Astrocyte (in vitro differentiated cells and primary cell): ENCODE results near the gene KDM4B. TPM values are rescaled to one million over a fixed set of nuclear protein-coding genes. Genes with fewer than 3 reads are reported as not detected.

ENCODE experiments used
- DNase-seq: peaks from one replicate; pipeline ENCODE4 v3.0.0-alpha.2; 2010; ENCODE audit warnings: low read depth
- FAIRE-seq: peaks from 2 replicates; lab custom pipeline; 2011; peaks lifted over from hg19 to GRCh38; lab: Jason Lieb, UNC
- H2AFZ ChIP-seq: 2 replicates; pipeline ENCODE4 v1.6.0; 2012; ENCODE audit warnings: low read depth, low read length, inconsistent platforms
- H3K27ac ChIP-seq: 2 replicates; pipeline ENCODE4 v1.5.1; 2011; ENCODE audit warnings: low read depth, low read length, inconsistent platforms
- H3K27me3 ChIP-seq: 2 replicates; pipeline ENCODE4 v1.6.0; 2011; ENCODE audit warnings: low read length, inconsistent platforms; ENCODE audit not compliant: insufficient read depth
- H3K36me3 ChIP-seq: 2 replicates; pipeline ENCODE4 v1.5.1; 2011; ENCODE audit warnings: low read length, inconsistent platforms; ENCODE audit not compliant: insufficient read depth
- H3K4me1 ChIP-seq: 2 replicates; pipeline ENCODE4 v1.5.1; 2011; ENCODE audit warnings: low read length, inconsistent platforms; ENCODE audit not compliant: insufficient read depth
- H3K4me2 ChIP-seq: 2 replicates; pipeline ENCODE4 v1.6.0; 2012; ENCODE audit warnings: low read length, inconsistent platforms
- H3K4me3 ChIP-seq: 2 replicates; pipeline ENCODE4 v1.5.1; 2011; ENCODE audit warnings: low read depth, mild to moderate bottlenecking, low read length, inconsistent platforms; ENCODE audit not compliant: insufficient read depth
- H3K79me2 ChIP-seq: 2 replicates; pipeline ENCODE4 v1.6.0; 2012; ENCODE audit warnings: mild to moderate bottlenecking, low read length, inconsistent platforms; ENCODE audit not compliant: insufficient read depth
- H3K9ac ChIP-seq: 2 replicates; pipeline ENCODE4 v1.6.0; 2012; ENCODE audit warnings: mild to moderate bottlenecking, low read length, inconsistent platforms
- H3K9me3 ChIP-seq: 2 replicates; pipeline ENCODE4 v1.5.1; 2012; ENCODE audit warnings: low read depth, mild to moderate bottlenecking, low read length, inconsistent platforms; ENCODE audit not compliant: insufficient read depth
- H4K20me1 ChIP-seq: 2 replicates; pipeline ENCODE4 v1.6.0; 2012; ENCODE audit warnings: low read length, inconsistent platforms; ENCODE audit not compliant: insufficient read depth
- H3K27ac Mint-ChIP-seq: one replicate; pipeline ENCODE4 v1.8.0; 2021; ENCODE audit warnings: mild to moderate bottlenecking, mixed read lengths; ENCODE audit not compliant: unreplicated experiment
- H3K27me3 Mint-ChIP-seq: one replicate; pipeline ENCODE4 v1.8.0; 2021; ENCODE audit warnings: low read depth, mixed read lengths; ENCODE audit not compliant: unreplicated experiment
- H3K36me3 Mint-ChIP-seq: one replicate; pipeline ENCODE4 v1.8.0; 2021; ENCODE audit warnings: low read depth, mixed read lengths; ENCODE audit not compliant: unreplicated experiment
- H3K4me1 Mint-ChIP-seq: one replicate; pipeline ENCODE4 v1.8.0; 2021; ENCODE audit warnings: low read depth, mixed read lengths; ENCODE audit not compliant: unreplicated experiment
- H3K4me3 Mint-ChIP-seq: one replicate; pipeline ENCODE4 v1.8.0; 2021; ENCODE audit warnings: mild to moderate bottlenecking, moderate library complexity, mixed read lengths; ENCODE audit not compliant: unreplicated experiment
- H3K9me3 Mint-ChIP-seq: one replicate; pipeline ENCODE4 v1.8.0; 2021; ENCODE audit warnings: mild to moderate bottlenecking, mixed read lengths; ENCODE audit not compliant: unreplicated experiment
- CTCF ChIP-seq: IDR thresholded peaks from 2 replicates; pipeline ENCODE4 v1.5.1; 2011; ENCODE audit warnings: low read depth, mild to moderate bottlenecking, inconsistent platforms, low read length, moderate library complexity; ENCODE audit not compliant: insufficient read depth
- EZH2 ChIP-seq: IDR thresholded peaks from 2 replicates; pipeline ENCODE4 v1.6.1; 2012; ENCODE audit warnings: mild to moderate bottlenecking, low read length, inconsistent platforms; ENCODE audit not compliant: insufficient read depth
- total RNA-seq: library from RNA; stranded (reverse); gene quantifications from 2 replicates; pipeline ENCODE4 v1.2.1, GENCODE V29; 2021

KDM4B gene
- total RNA-seq, 1 donor from 2014 or later, result 55.2 TPM

DNA sequence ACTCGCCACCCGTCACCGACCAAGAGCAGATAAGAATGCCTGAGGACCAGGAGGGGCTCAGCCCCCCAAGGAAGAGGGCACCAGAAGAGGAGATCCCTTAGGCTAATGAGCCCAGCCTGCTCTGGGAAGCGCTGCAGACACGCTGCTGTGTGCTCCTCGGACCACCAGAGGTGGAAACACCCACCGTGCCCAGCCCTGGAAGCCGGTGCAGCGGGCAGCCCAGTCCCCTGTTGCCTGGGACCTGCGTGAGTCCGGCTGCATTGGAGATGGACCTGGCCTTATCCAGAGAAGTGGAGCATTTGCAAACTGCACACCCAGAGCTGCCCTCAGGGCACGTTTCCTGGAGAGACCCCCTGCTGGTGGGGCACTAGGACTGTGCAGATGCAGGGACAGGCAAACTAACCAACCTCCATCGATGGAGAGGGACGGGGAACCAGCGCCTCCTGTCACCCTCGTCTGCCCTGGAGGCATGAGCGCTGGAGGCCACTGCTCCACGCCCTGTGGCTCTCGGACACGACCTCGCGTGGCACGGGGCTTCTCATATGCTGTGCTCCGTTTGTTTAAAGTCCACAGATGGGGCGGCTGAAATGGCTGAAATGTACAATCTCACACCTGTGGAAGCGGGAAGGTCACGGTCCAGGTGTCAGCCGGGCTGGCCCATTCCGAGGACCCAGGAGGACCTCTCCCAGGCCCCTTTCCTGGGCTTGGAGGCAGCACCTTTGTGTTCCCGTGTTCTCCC is 153.9 kb downstream of the KDM4B start:
- DNase-seq (no peak), FAIRE-seq (no peak)
- Mint-ChIP-seq H3K4me3 (no peak overlapping the region), H3K36me3 (peaks cover 9% of the 10 kb centered on the region), H3K4me1 (no peaks in the 10 kb centered on the region), H3K27me3 (no peaks in the 10 kb centered on the region), H3K9me3 (no peaks in the 10 kb centered on the region), H3K27ac (peak overlapping the region; percentile 48)
- Histone ChIP-seq H3K79me2 (no peaks in the 10 kb centered on the region), H3K36me3 (no peaks in the 10 kb centered on the region), H3K9me3 (no peaks in the 10 kb centered on the region), H3K27ac (no peak overlapping the region), H3K9ac (no peak overlapping the region), H3K4me3 (no peak overlapping the region), H4K20me1 (peaks cover 10% of the 10 kb centered on the region), H3K4me2 (no peak overlapping the region), H2AFZ (no peak overlapping the region), H3K27me3 (no peaks in the 10 kb centered on the region), H3K4me1 (peaks cover 10% of the 10 kb centered on the region)
- TF ChIP-seq EZH2 (no peak), CTCF (no peak)

- no peak overlapping the region for H3K9ac ChIP-seq
- H3K36me3 ChIP-seq, result no peaks in the 10 kb centered on the region
- H3K27ac ChIP-seq, result no peak overlapping the region
- Mint-ChIP-seq H3K36me3 (peaks cover 9% of the 10 kb centered on the region), H3K27ac (no peak overlapping the region), H3K27me3 (no peaks in the 10 kb centered on the region), H3K4me3 (no peak overlapping the region), H3K9me3 (no peaks in the 10 kb centered on the region), H3K4me1 (no peaks in the 10 kb centered on the region)
- H3K4me2 ChIP-seq, result no peak overlapping the region
- peaks cover 17% of the 10 kb centered on the region for H3K4me1 ChIP-seq
- H2AFZ ChIP-seq, result no peak overlapping the region
- H3K9me3 ChIP-seq, result no peaks in the 10 kb centered on the region
- no peaks in the 10 kb centered on the region for H3K27me3 ChIP-seq
- no peak overlapping the region for H3K4me3 ChIP-seq
- FAIRE-seq (no peak), DNase-seq (no peak)
- H4K20me1 ChIP-seq, result peaks cover 11% of the 10 kb centered on the region
- TF ChIP-seq EZH2 (no peak), CTCF (no peak)
- no peaks in the 10 kb centered on the region for H3K79me2 ChIP-seq
Measured at GRCh38 chr19:5123646-5124045, 154.7 kb downstream of the KDM4B start.

DNA sequence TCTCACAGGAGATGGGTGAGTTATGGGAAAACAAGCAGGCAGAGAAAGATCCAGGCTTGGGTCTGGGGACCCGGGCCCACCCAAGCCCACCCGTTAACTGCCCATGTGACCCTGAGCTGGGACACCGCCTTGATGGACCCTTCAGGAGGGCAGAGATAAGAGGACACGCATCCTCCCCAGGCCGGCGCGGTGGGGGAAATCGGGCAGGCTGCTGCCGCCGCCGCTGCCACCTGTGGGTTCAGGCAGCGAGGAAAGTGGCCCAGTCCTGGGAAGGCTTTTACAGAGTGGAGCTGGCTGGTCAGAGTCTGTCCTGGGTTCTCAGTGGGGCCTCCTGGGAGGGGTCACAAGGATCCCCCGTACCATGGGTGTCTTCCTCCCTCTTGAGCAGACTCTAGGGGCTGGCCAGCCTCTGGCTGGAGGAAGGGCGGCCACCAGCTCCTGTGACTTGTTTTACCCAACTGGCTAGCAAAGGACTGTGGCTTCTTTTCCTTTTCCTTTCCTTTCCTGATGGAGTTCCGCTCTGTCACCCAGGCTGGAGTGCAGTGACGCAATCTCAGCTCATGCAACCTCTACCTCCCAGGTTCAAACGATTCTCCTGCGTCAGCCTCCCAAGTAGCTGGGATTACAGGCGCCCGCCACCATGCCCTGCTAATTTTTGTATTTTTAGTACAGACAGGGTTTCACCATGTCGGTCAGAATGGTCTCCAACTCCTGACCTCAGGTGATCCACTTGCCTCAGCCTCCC is 155.4 kb downstream of the KDM4B start:
- H3K4me1 Mint-ChIP-seq, result peaks cover 2% of the 10 kb centered on the region
- peaks cover 5% of the 10 kb centered on the region for H3K36me3 Mint-ChIP-seq
- Histone ChIP-seq H4K20me1 (peaks cover 16% of the 10 kb centered on the region), H3K27ac (no peak overlapping the region), H3K4me1 (peaks cover 22% of the 10 kb centered on the region), H3K79me2 (no peaks in the 10 kb centered on the region), H2AFZ (no peak overlapping the region), H3K27me3 (no peaks in the 10 kb centered on the region), H3K4me2 (no peak overlapping the region), H3K9ac (no peak overlapping the region), H3K9me3 (no peaks in the 10 kb centered on the region), H3K4me3 (no peak overlapping the region), H3K36me3 (no peaks in the 10 kb centered on the region)
- FAIRE-seq (no peak), DNase-seq (no peak)
- H3K4me3 Mint-ChIP-seq, result no peak overlapping the region
- H3K27me3 Mint-ChIP-seq, result no peaks in the 10 kb centered on the region
- H3K9me3 Mint-ChIP-seq, result no peaks in the 10 kb centered on the region
- no peak overlapping the region for H3K27ac Mint-ChIP-seq
- TF ChIP-seq EZH2 (no peak), CTCF (no peak)
